Measurements from ENCODE around the gene SLFNL1. TPM values are rescaled to one million over a fixed set of nuclear protein-coding genes. Genes with fewer than 3 reads are reported as not detected.

SLFNL1 gene
- total RNA-seq, 4 donors from 2014 or later = 0.44 to 1.7 (median 0.92) TPM

- H3K9me3 ChIP-seq = no peaks in the 10 kb centered on the region
- WGBS, 2 donors = 91 to 93% methylated on average over 10 of the region's 10 CpGs
- no peak overlapping the region for H3K4me3 ChIP-seq (replicated peaks in 1 of 3)
- H3K27ac ChIP-seq = no peak overlapping the region
- peaks cover 3 to 4% of the 10 kb centered on the region in 2 donors for H3K36me3 ChIP-seq
- no peak for DNase-seq
- TF ChIP-seq CTCF (IDR thresholded peaks at IDR 0.05) = no peak
- H3K27me3 ChIP-seq = no peaks in the 10 kb centered on the region
- H3K4me1 ChIP-seq = peaks cover 10 to 24% of the 10 kb centered on the region in 2 donors
- intact Hi-C loops (cut with DNase I) = no loop called here
Observed at GRCh38 chr1:41022424-41022823, 899 bp upstream of the SLFNL1 start.

- 35 to 44% methylated on average over 3 of the region's 3 CpGs for WGBS, 2 donors
Observed at GRCh38 chr1:41020654-41021053, 871 bp downstream of the SLFNL1 start.

GRCh38 chr1:41020109-41020576 lies 1.4 kb downstream of the SLFNL1 start:
- no peak overlapping the region for H3K4me3 ChIP-seq (replicated peaks in 1 of 3)
- no peaks in the 10 kb centered on the region for H3K27me3 ChIP-seq
- DNase-seq = peak; percentile 94 to 97
- H3K27ac ChIP-seq = peak overlapping the region in 2 of 3 donors; percentile 43 to 57
- H3K36me3 ChIP-seq = no peaks in the 10 kb centered on the region
- 42 to 70% methylated on average over 8 to 14 of the region's 17 CpGs for WGBS, 2 donors
- H3K4me1 ChIP-seq = peaks cover 10 to 29% of the 10 kb centered on the region in 2 donors
- intact Hi-C loops (cut with DNase I) = no loop called here
- no peaks in the 10 kb centered on the region for H3K9me3 ChIP-seq
- TF ChIP-seq CTCF (IDR thresholded peaks at IDR 0.05) = no peak
- TF ChIP-seq POLR2A (IDR thresholded peaks at IDR 0.05) = no peak

More at GRCh38 chr1:41020654-41021053, 871 bp downstream of the SLFNL1 start:
- H3K27me3 ChIP-seq = no peaks in the 10 kb centered on the region
- H3K4me1 ChIP-seq = peaks cover 10 to 26% of the 10 kb centered on the region in 2 donors
- peak; percentile 57 to 70 for DNase-seq
- no peaks in the 10 kb centered on the region for H3K36me3 ChIP-seq
- H3K9me3 ChIP-seq = no peaks in the 10 kb centered on the region
- no peak overlapping the region for H3K4me3 ChIP-seq (replicated peaks in 1 of 3)
- peak overlapping the region in 2 of 3 donors; percentile 43 to 57 for H3K27ac ChIP-seq
- no peak for TF ChIP-seq POLR2A (IDR thresholded peaks at IDR 0.05)
- TF ChIP-seq CTCF (IDR thresholded peaks at IDR 0.05) = no peak
- intact Hi-C loops (cut with DNase I) = no loop called here

- no peaks in the 10 kb centered on the region for H3K36me3 ChIP-seq
- no peak for TF ChIP-seq POLR2A (IDR thresholded peaks at IDR 0.05)
- TF ChIP-seq CTCF (IDR thresholded peaks at IDR 0.05) = no peak
- 75% methylated on average over 2 of the region's 2 CpGs for WGBS, 2 donors
- peaks cover 10 to 29% of the 10 kb centered on the region in 2 donors for H3K4me1 ChIP-seq
- no peak overlapping the region for H3K27ac ChIP-seq
- H3K9me3 ChIP-seq = no peaks in the 10 kb centered on the region
- no peak for DNase-seq
- no peaks in the 10 kb centered on the region for H3K27me3 ChIP-seq
- intact Hi-C loops (cut with DNase I) = no loop called here
- no peak overlapping the region for H3K4me3 ChIP-seq (replicated peaks in 1 of 3)
Observed at GRCh38 chr1:41019353-41019745, 2.2 kb downstream of the SLFNL1 start.

GRCh38 chr1:41018018-41018410 lies 3.5 kb downstream of the SLFNL1 start:
- 89 to 97% methylated on average over 6 to 8 of the region's 8 CpGs for WGBS, 2 donors
- Histone ChIP-seq H3K4me3 (replicated peaks in 1 of 3) (no peak overlapping the region), H3K27me3 (no peaks in the 10 kb centered on the region), H3K27ac (no peak overlapping the region), H3K4me1 (peaks cover 10 to 29% of the 10 kb centered on the region in 2 donors), H3K9me3 (no peaks in the 10 kb centered on the region), H3K36me3 (no peaks in the 10 kb centered on the region)
- TF ChIP-seq POLR2A (IDR thresholded peaks at IDR 0.05) (no peak), CTCF (IDR thresholded peaks at IDR 0.05) (no peak)
- no peak for DNase-seq
- intact Hi-C loops (cut with DNase I) = no loop called here
